Fibroblast of villous mesenchyme (primary cell): ENCODE data around the gene METTL23. TPM values are rescaled to one million over a fixed set of nuclear protein-coding genes. Genes with fewer than 3 reads are reported as not detected.

Experiments
- DNase-seq: peaks from one replicate; pipeline ENCODE4 v3.0.0-alpha.2; 2010; ENCODE audit warnings: low read depth
- H3K4me3 ChIP-seq: 2 replicates; pipeline ENCODE4 v1.5.1; 2011; ENCODE audit warnings: low read depth, mild to moderate bottlenecking, low read length
- total RNA-seq: library from RNA; depleted of rRNA; stranded (reverse); fragments of >200 nt; gene quantifications from 2 replicates; pipeline ENCODE4 v1.2.3, GENCODE V29; 2012
- TF ChIP-seq, protein P1 (sequence below): IDR thresholded peaks from 2 replicates; pipeline ENCODE4 v1.5.1; 2012; ENCODE audit warnings: low read depth, mild to moderate bottlenecking, low read length; ENCODE audit not compliant: insufficient read depth

The METTL23 gene
- total RNA-seq, 1 donor = 30.2 TPM

GRCh38 chr17:76733618-76733957 is 6.9 kb downstream of the METTL23 start:
- TF ChIP-seq, protein P1, sequence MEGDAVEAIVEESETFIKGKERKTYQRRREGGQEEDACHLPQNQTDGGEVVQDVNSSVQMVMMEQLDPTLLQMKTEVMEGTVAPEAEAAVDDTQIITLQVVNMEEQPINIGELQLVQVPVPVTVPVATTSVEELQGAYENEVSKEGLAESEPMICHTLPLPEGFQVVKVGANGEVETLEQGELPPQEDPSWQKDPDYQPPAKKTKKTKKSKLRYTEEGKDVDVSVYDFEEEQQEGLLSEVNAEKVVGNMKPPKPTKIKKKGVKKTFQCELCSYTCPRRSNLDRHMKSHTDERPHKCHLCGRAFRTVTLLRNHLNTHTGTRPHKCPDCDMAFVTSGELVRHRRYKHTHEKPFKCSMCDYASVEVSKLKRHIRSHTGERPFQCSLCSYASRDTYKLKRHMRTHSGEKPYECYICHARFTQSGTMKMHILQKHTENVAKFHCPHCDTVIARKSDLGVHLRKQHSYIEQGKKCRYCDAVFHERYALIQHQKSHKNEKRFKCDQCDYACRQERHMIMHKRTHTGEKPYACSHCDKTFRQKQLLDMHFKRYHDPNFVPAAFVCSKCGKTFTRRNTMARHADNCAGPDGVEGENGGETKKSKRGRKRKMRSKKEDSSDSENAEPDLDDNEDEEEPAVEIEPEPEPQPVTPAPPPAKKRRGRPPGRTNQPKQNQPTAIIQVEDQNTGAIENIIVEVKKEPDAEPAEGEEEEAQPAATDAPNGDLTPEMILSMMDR = no peak

DNA sequence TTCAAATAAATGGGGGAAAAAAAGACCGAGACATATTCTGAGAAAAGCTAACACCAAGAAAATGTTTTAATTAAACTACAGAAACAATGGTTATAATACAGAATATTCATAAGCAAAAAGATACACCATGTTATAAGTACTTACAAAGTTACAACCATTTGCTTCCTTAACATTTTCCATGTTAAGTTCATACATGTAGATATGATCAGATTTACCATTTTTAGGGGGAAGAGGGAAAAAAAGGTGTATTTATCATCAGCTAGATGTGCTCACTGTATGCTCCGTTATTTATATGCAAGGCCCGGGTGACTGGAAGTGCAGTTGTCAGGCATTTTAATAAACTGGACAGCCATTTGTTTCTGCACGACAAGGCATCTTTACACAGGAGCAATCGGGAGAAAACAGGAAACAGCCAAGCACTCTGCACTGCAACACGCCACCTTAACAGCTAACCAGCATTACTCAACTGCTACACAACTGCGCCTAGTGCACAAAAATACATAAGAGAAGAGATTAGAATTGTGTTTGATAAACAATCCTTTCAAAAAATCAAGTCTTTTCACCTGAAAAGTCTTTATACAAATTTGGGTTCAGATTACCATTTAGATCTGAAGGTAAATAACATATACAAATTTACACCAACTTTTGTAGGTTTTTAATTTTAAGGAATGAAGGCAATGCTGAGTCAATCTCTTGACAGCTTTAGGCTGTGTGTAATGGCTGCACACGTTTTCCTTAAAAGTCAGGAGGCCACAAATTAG is 7.6 kb downstream of the METTL23 start:
- TF ChIP-seq, protein P1 = no peak
- peak; percentile 57 for DNase-seq
- H3K4me3 ChIP-seq = peak overlapping the region; percentile 94

More at GRCh38 chr17:76733618-76733957, 6.9 kb downstream of the METTL23 start:
- H3K4me3 ChIP-seq = no peak overlapping the region
- no peak for DNase-seq

GRCh38 chr17:76735006-76735405 is 8.4 kb downstream of the METTL23 start:
- DNase-seq = peak; percentile 74
- H3K4me3 ChIP-seq = peak overlapping the region; percentile 94
- TF ChIP-seq, protein P1 = no peak

DNA sequence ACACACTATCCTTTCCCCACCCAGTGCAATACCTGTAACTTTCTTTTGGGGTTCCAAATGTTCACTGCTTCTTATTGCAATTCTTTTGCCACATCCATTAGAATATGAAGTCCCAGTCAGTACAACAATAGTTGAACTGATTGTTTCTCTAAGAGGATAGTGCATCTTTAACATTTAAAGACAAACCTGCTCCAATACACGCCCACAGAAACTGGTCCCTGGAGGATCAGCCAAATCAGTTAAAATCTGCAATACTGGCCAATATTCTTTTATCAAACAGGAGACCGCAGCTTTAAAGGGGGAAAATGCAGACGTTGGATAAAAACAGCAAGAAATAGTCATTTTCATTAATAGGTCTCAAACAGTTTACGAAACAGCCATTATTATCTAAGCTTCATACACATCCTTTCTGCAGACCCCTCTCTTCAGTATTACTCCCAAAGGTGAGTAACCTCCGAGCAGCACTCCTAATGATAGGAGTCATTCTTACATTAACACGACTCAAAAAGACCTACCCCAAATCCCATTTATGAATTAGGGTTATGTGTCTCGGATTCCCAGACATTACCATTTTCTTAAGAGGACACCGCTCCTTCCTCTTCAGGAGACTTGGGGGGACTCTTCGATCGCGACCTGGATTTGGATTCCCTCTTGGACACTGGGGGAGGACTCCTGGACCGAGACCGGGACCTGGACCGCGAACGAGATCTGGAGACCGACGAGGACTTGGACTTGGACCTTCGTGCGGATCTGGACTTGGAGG is 9.1 kb downstream of the METTL23 start:
- H3K4me3 ChIP-seq = peak overlapping the region; percentile 94
- no peak for DNase-seq
- TF ChIP-seq, protein P1 = no peak

GRCh38 chr17:76736349-76737081 is 9.9 kb downstream of the METTL23 start:
- DNase-seq = peak; percentile 79
- H3K4me3 ChIP-seq = peak overlapping the region; percentile 94
- TF ChIP-seq, protein P1 = peak; percentile 24

DNA sequence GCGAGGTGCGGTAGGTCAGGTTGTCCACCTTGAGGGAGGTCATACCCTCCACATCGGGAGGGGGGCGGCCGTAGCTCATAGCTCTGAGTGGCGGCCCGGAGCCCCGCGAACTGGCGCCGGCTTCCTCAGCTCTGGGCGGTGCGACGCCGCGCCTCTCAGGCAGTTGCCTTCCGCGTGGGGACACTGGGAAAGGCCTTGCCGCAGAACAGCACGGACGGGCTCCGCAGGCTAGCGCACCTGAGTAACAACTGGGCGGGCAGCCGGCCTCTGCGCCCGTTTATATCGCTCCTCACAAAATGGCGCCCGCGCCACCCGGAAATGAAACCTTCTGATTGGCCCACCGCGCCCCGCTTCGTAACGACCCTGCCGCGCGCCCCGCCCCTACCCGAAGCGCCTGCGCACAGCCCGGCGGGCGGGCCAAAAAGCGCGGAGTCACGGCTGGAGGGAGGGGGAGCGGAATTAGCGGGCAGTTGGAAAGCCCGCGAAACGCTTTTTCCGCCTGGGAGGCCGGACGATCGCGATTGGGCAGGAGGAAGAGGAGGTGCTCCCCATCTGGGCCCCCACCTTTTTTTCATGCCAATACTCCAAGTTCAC is 10.5 kb downstream of the METTL23 start, which contains the start of gene SRSF2:
TSS of gene SRSF2 (minus strand) at position 250 of the 594 bp plus-strand sequence. CDS start at position 79, 171 bp downstream.
- TF ChIP-seq, protein P1 = no peak
- peak; percentile 99 for DNase-seq
- peak within 1 kb of the TSS; percentile 94 for H3K4me3 ChIP-seq
